ENCODE results near the gene HMX1.

HMX1 gene

GRCh38 chr4:8871417-8872401 lies at the start of gene HMX1:
HMX1 (minus strand) TSS chr4:8871839; CDS start chr4:8871614, 225 bp downstream.
- DNase-seq (ENCODE audit: low read depth) = no peak

- DNase-seq (ENCODE audit: low read depth) = no peak
Observed at GRCh38 chr4:8920969-8921368, 49.3 kb upstream of the HMX1 start.

- no peak for DNase-seq (ENCODE audit: low read depth)
Observed at GRCh38 chr4:8920289-8920965, 48.8 kb upstream of the HMX1 start.

- DNase-seq (ENCODE audit: low read depth) = no peak
Observed at GRCh38 chr4:8919651-8920288, 48.1 kb upstream of the HMX1 start.

GRCh38 chr4:8917868-8918783 lies 46.5 kb upstream of the HMX1 start:
- peak; percentile 36 for DNase-seq (ENCODE audit: low read depth)

- DNase-seq (ENCODE audit: low read depth) = no peak
Observed at GRCh38 chr4:8917321-8917811, 45.7 kb upstream of the HMX1 start.

- DNase-seq (ENCODE audit: low read depth) = no peak
Observed at GRCh38 chr4:8916906-8917305, 45.3 kb upstream of the HMX1 start.

GRCh38 chr4:8916351-8916885 lies 44.8 kb upstream of the HMX1 start:
- DNase-seq (ENCODE audit: low read depth) = no peak

- DNase-seq (ENCODE audit: low read depth) = no peak
Observed at GRCh38 chr4:8915201-8916200, 43.9 kb upstream of the HMX1 start.

- DNase-seq (ENCODE audit: low read depth) = no peak
Observed at GRCh38 chr4:8914461-8915171, 43.0 kb upstream of the HMX1 start.

- DNase-seq (ENCODE audit: low read depth) = no peak
Observed at GRCh38 chr4:8913858-8914460, 42.3 kb upstream of the HMX1 start.

- no peak for DNase-seq (ENCODE audit: low read depth)
Observed at GRCh38 chr4:8913121-8913857, 41.6 kb upstream of the HMX1 start.

- DNase-seq (ENCODE audit: low read depth) = no peak
Observed at GRCh38 chr4:8912506-8912905, 40.9 kb upstream of the HMX1 start.

GRCh38 chr4:8912089-8912455 lies 40.4 kb upstream of the HMX1 start:
- no peak for DNase-seq (ENCODE audit: low read depth)

- DNase-seq (ENCODE audit: low read depth) = no peak
Observed at GRCh38 chr4:8911316-8912088, 39.9 kb upstream of the HMX1 start.

GRCh38 chr4:8910822-8911315 lies 39.2 kb upstream of the HMX1 start:
- DNase-seq (ENCODE audit: low read depth) = no peak
